ENCODE measurements around the gene RALGPS2. TPM values are rescaled to one million over a fixed set of nuclear protein-coding genes. Genes with fewer than 3 reads are reported as not detected.
"Not testable (repeated sequence)": the region's sequence is repeated elsewhere in the genome, so short reads cannot be mapped to it uniquely, and the experiment has no call there.

Gene RALGPS2
- polyA plus RNA-seq, 1 donor = 25.5 TPM

DNA sequence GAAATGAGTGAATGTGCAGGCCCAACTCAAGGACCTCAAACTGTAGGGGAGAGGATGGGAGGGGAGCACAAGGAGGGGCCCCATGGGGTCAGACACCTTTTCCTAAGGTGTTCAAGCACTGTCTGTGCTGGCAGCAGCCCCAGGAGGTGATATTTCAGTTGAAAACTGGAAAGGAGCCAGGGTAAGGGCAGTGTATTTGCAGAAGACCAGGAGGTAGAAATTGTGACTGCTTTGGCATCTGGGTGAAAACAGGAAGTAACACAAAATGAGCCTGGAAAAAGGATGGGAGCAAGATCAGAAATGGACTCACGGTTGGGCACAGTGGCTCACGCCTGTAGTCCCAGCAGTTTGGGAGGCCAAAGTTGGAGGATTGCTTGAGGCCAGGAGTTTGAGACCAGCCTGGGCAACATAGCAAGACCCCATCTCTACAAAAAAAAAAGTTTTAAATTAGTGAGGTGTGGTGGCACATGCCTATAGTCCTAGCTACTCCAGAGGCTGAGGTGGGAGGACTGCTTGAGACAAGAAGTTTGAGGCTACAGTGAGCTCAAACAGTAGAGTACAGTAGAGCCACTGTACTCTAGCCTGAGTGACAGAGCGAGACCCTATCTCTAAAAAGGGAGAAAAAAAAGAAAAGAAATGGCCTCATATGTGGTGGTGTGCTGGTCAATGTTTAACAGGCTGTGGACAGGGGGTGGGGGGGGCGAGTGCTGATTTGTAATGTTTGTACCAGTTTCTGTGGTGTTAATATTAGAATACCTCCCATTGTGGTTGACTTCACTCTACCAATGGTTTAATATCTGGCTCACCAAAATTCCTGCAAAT is 222.0 kb downstream of the RALGPS2 start:
- no peak for DNase-seq
- WGBS (ENCODE audit: insufficient coverage, low lambda C conversion rate) = no CpG with 5 or more reads among the region's 4 CpGs
- Histone ChIP-seq H3K27ac (ENCODE audit: low read length) (no peak overlapping the region), H3K4me1 (ENCODE audit: control insufficient read depth, insufficient read depth, low read length) (no peaks in the 10 kb centered on the region), H3K9me3 (ENCODE audit: control insufficient read depth, low read depth, low read length) (no peaks in the 10 kb centered on the region), H3K36me3 (ENCODE audit: control insufficient read depth, insufficient read depth, low read length) (no peaks in the 10 kb centered on the region), H3K4me3 (ENCODE audit: low read length) (no peak overlapping the region), H3K27me3 (ENCODE audit: control insufficient read depth, insufficient read depth, low read length) (no peaks in the 10 kb centered on the region)

DNA sequence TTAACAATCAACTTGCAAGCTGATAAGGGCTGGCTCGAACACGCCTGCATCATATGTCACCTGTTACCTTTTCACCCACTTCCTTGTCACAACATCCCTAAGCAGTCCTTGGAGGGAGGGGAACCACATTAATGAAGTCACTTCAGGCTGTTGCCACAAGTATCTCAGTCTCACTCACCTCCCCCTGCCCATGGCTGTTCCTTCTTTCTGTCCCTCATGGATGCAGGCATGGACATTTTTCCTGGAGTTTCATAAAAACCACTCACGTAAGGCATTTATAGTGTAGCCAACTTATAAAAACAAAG is 222.6 kb downstream of the RALGPS2 start:
- Histone ChIP-seq H3K27me3 (ENCODE audit: control insufficient read depth, insufficient read depth, low read length) (no peaks in the 10 kb centered on the region), H3K4me1 (ENCODE audit: control insufficient read depth, insufficient read depth, low read length) (no peaks in the 10 kb centered on the region), H3K9me3 (ENCODE audit: control insufficient read depth, low read depth, low read length) (no peaks in the 10 kb centered on the region), H3K36me3 (ENCODE audit: control insufficient read depth, insufficient read depth, low read length) (no peaks in the 10 kb centered on the region), H3K4me3 (ENCODE audit: low read length) (no peak overlapping the region), H3K27ac (ENCODE audit: low read length) (no peak overlapping the region)
- DNase-seq = no peak
- no CpG with 5 or more reads among the region's 3 CpGs for WGBS (ENCODE audit: insufficient coverage, low lambda C conversion rate)

DNA sequence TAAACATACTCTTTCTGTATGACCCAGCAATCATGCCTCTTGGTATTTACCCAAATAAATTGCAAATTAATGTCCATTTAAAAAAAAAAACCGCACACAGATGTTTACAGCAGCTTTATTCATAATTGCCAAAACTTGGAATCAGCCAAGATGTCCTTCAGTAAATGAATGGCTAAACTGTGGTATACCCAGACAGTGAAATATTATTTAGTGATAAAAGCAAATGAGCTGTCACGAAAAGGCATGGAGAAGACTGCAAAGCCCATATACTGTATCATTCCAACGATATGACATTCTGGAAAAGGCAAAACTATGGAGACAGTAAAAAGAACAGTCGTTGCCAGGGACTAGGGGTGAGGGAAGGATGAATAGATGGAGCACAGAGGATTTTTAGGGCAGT is 223.6 kb downstream of the RALGPS2 start:
- Histone ChIP-seq H3K4me3 (ENCODE audit: low read length) (no peak overlapping the region), H3K36me3 (ENCODE audit: control insufficient read depth, insufficient read depth, low read length) (no peaks in the 10 kb centered on the region), H3K27me3 (ENCODE audit: control insufficient read depth, insufficient read depth, low read length) (no peaks in the 10 kb centered on the region), H3K9me3 (ENCODE audit: control insufficient read depth, low read depth, low read length) (no peaks in the 10 kb centered on the region), H3K27ac (ENCODE audit: low read length) (no peak overlapping the region), H3K4me1 (ENCODE audit: control insufficient read depth, insufficient read depth, low read length) (no peaks in the 10 kb centered on the region)
- DNase-seq = no peak
- WGBS (ENCODE audit: insufficient coverage, low lambda C conversion rate) = 87% methylated on average over 4 of the region's 4 CpGs

DNA sequence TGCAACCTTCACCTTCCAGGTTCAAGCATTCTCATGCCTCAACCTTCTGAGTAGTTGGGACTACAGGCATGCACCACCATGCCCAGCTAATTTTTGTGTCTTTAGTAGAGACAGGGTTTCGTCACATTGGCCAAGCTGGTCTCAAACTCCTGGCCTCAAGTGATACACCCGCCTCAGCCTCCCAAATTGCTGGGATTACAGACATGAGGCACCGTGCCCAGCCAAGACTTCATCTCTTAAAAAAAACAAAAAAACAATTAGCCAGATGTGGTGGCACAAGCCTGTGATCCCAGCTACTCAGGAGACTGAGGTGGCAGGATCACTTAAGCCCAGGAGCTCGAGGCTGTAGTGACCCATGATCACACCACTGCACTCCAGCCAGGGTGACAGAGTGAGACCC is 224.8 kb downstream of the RALGPS2 start:
- not testable (repeated sequence) for H3K4me1 ChIP-seq (ENCODE audit: control insufficient read depth, insufficient read depth, low read length); H3K27me3 ChIP-seq (ENCODE audit: control insufficient read depth, insufficient read depth, low read length); H3K36me3 ChIP-seq (ENCODE audit: control insufficient read depth, insufficient read depth, low read length); H3K4me3 ChIP-seq (ENCODE audit: low read length); H3K27ac ChIP-seq (ENCODE audit: low read length); DNase-seq; H3K9me3 ChIP-seq (ENCODE audit: control insufficient read depth, low read depth, low read length)
- no CpG with 5 or more reads among the region's 4 CpGs for WGBS (ENCODE audit: insufficient coverage, low lambda C conversion rate)

DNA sequence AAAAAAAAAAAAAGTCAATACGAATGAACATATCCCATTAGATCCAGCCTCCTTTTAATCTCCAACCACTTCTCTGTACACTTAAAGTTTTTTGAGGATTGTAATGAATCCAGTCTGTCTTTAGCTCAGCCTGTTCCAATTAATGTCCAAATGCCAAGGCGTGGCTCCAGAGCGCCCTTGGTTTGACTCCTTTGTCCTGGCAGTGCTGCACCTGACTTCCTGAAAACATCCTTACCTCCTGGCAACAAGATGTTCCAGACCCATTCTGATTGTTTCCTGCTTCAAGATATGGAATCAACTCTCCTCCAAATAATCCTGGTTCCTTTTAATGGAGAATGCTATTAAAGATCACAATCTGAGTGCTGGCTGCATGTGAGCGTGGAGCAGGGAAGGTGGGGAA is 226.6 kb downstream of the RALGPS2 start:
- WGBS (ENCODE audit: insufficient coverage, low lambda C conversion rate) = no CpG with 5 or more reads among the region's 4 CpGs
- Histone ChIP-seq H3K4me1 (ENCODE audit: control insufficient read depth, insufficient read depth, low read length) (no peaks in the 10 kb centered on the region), H3K4me3 (ENCODE audit: low read length) (no peak overlapping the region), H3K27me3 (ENCODE audit: control insufficient read depth, insufficient read depth, low read length) (no peaks in the 10 kb centered on the region), H3K36me3 (ENCODE audit: control insufficient read depth, insufficient read depth, low read length) (no peaks in the 10 kb centered on the region), H3K27ac (ENCODE audit: low read length) (no peak overlapping the region), H3K9me3 (ENCODE audit: control insufficient read depth, low read depth, low read length) (no peaks in the 10 kb centered on the region)
- no peak for DNase-seq

DNA sequence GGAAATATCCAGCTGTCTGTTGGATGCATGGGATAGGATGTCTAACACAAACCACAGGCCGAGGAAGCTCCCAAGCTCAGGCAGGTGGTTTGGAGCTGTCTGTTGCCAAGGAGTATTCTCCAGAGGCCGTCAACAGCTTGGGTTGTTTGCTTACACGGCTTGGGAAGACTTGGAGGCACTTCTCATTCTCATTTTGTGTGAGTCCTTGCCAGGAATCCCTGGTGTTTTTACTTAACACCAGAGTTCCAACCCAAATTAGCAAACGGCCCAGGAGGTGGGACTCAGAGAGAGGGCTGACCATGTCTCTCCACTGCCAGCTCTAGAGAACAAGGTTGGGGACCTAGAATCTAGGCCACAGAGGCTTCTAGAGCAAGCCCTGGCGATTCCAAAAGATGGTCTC is 228.0 kb downstream of the RALGPS2 start:
- no peaks in the 10 kb centered on the region for H3K4me1 ChIP-seq (ENCODE audit: control insufficient read depth, insufficient read depth, low read length)
- H3K9me3 ChIP-seq (ENCODE audit: control insufficient read depth, low read depth, low read length) = no peaks in the 10 kb centered on the region
- H3K36me3 ChIP-seq (ENCODE audit: control insufficient read depth, insufficient read depth, low read length) = no peaks in the 10 kb centered on the region
- no CpG with 5 or more reads among the region's 5 CpGs for WGBS (ENCODE audit: insufficient coverage, low lambda C conversion rate)
- DNase-seq = no peak
- no peak overlapping the region for H3K4me3 ChIP-seq (ENCODE audit: low read length)
- H3K27me3 ChIP-seq (ENCODE audit: control insufficient read depth, insufficient read depth, low read length) = no peaks in the 10 kb centered on the region
- H3K27ac ChIP-seq (ENCODE audit: low read length) = no peak overlapping the region

DNA sequence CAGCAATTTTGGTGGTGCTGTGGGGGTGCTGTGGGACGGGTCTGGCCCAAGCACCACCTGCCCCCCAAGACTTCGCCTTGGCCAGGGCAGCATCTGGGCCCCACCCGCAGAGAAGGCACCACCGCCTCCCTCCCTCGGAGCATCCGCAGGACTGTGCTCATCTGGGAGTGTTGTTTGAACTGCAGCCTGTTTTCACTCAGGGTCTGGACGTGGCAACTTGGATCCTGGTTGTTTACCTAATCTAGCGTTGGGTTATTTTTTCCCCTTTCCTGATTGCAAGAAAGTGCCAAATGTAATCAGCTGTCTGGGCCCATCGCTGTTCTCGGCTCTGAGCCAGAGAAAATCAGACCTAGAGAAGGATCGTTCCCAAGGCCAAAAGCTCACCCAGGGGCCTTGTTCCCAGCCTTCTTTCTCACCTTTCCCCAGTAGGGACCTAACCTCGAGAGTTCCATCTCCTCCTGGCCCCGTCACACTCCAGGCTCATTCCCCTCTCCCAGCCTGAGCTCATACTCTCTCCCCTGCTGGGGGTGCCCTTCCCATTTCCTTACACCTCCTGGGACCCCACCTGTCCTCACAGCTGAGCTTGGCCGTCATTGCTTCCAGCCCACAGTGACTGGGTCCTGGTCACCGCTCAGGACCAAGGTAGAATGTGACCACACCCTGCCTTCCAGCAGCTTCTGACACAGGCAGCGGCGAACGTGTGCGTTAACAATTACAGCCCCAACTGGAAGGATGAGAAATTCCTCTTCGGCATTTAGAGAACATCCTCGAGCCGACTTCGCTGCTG is 228.7 kb downstream of the RALGPS2 start:
- Histone ChIP-seq H3K36me3 (ENCODE audit: control insufficient read depth, insufficient read depth, low read length) (no peaks in the 10 kb centered on the region), H3K27me3 (ENCODE audit: control insufficient read depth, insufficient read depth, low read length) (no peaks in the 10 kb centered on the region), H3K27ac (ENCODE audit: low read length) (no peak overlapping the region), H3K4me3 (ENCODE audit: low read length) (no peak overlapping the region), H3K9me3 (ENCODE audit: control insufficient read depth, low read depth, low read length) (no peaks in the 10 kb centered on the region), H3K4me1 (ENCODE audit: control insufficient read depth, insufficient read depth, low read length) (no peaks in the 10 kb centered on the region)
- DNase-seq = no peak
- no CpG with 5 or more reads among the region's 23 CpGs for WGBS (ENCODE audit: insufficient coverage, low lambda C conversion rate)

DNA sequence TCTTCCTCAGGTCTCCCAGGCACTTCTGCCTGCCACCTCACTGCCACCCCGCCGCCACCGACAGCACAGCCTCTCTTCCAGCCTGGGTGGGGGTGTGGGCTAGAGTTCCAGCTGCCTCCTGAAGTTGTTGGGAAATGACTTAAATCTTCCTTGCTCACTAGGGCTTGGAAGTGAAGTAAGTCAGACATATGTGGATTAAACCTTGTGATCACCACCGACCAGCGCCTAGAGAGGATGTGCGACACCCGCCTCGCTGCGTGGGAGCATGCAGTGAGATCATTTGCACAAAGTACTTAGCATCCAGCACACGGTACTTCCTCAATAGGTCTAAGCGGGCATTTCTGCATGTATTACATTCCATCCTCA is 229.3 kb downstream of the RALGPS2 start:
- WGBS (ENCODE audit: insufficient coverage, low lambda C conversion rate) = no CpG with 5 or more reads among the region's 11 CpGs
- Histone ChIP-seq H3K4me3 (ENCODE audit: low read length) (no peak overlapping the region), H3K9me3 (ENCODE audit: control insufficient read depth, low read depth, low read length) (no peaks in the 10 kb centered on the region), H3K36me3 (ENCODE audit: control insufficient read depth, insufficient read depth, low read length) (no peaks in the 10 kb centered on the region), H3K4me1 (ENCODE audit: control insufficient read depth, insufficient read depth, low read length) (no peaks in the 10 kb centered on the region), H3K27ac (ENCODE audit: low read length) (no peak overlapping the region), H3K27me3 (ENCODE audit: control insufficient read depth, insufficient read depth, low read length) (no peaks in the 10 kb centered on the region)
- DNase-seq = no peak

DNA sequence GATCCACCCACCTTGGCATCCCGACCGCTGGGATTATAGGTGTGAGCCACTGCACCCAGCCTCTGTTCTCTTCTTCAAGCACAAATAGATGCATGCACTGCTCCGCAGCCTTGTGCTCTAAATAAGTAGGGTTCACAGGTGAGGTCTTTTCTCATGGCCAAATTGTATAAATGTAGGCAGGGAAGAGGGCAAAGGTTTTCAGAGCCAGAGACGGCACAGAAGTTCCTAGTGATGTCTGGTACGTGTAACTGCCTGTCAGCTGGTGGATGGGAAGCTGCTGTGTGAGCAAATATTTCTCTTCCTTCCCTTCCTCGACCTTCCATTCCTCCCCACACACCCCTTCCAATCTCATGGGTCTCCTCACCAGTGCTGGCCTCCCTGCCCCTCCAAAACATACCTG is 229.9 kb downstream of the RALGPS2 start:
- WGBS (ENCODE audit: insufficient coverage, low lambda C conversion rate) = no CpG with 5 or more reads among the region's 6 CpGs
- H3K27me3 ChIP-seq (ENCODE audit: control insufficient read depth, insufficient read depth, low read length) = no peaks in the 10 kb centered on the region
- no peaks in the 10 kb centered on the region for H3K9me3 ChIP-seq (ENCODE audit: control insufficient read depth, low read depth, low read length)
- no peak overlapping the region for H3K4me3 ChIP-seq (ENCODE audit: low read length)
- no peaks in the 10 kb centered on the region for H3K36me3 ChIP-seq (ENCODE audit: control insufficient read depth, insufficient read depth, low read length)
- H3K4me1 ChIP-seq (ENCODE audit: control insufficient read depth, insufficient read depth, low read length) = no peaks in the 10 kb centered on the region
- no peak for DNase-seq
- no peak overlapping the region for H3K27ac ChIP-seq (ENCODE audit: low read length)

DNA sequence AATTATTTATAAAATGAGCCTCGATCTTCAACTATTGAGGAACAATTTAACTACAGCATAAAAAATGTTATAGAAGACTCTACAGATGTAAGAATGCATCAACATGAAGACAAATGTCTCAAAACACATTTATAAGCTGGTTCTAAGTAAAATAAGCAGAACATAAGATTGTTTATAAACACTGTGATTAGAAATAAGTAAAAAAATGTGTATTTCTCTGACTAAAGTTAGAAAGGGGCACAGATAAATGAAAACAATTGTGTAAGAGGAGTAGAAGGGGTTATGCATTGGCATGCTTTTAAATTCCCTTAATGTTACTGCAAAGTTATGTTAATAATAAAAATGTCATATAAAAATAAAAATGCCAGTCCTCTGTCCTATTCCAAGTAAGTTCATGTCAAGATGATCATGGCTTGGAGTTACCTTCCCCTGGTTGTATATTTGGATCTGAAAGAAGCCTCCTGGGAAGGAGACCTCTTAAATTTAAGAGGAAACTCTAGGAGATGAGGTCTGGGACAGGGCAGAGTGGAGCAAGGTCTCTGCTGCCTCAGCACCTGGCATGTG is 230.4 kb downstream of the RALGPS2 start:
- Histone ChIP-seq H3K9me3 (ENCODE audit: control insufficient read depth, low read depth, low read length) (no peaks in the 10 kb centered on the region), H3K27ac (ENCODE audit: low read length) (no peak overlapping the region), H3K36me3 (ENCODE audit: control insufficient read depth, insufficient read depth, low read length) (no peaks in the 10 kb centered on the region), H3K4me3 (ENCODE audit: low read length) (no peak overlapping the region), H3K27me3 (ENCODE audit: control insufficient read depth, insufficient read depth, low read length) (no peaks in the 10 kb centered on the region), H3K4me1 (ENCODE audit: control insufficient read depth, insufficient read depth, low read length) (no peaks in the 10 kb centered on the region)
- DNase-seq = no peak
- 100% methylated on average over 1 of the region's 1 CpG for WGBS (ENCODE audit: insufficient coverage, low lambda C conversion rate)
